Type B pancreatic cell (in vitro differentiated cells): ENCODE results near the gene ARRDC1. TPM values are rescaled to one million over a fixed set of nuclear protein-coding genes. Genes with fewer than 3 reads are reported as not detected.

Experiments
- DNase-seq: peaks from one replicate; pipeline ENCODE4 v3.0.0; 2021; ENCODE audit warnings: mixed read lengths; ENCODE audit not compliant: unreplicated experiment; ENCODE audit errors: extremely low spot score
- H3K27ac Mint-ChIP-seq: 2 replicates; pipeline ENCODE4 v1.8.0; 2021; ENCODE audit warnings: mild to moderate bottlenecking, mixed read lengths
- H3K27me3 Mint-ChIP-seq: 2 replicates; pipeline ENCODE4 v1.8.0; 2021; ENCODE audit warnings: mixed read lengths
- H3K36me3 Mint-ChIP-seq: 2 replicates; pipeline ENCODE4 v1.8.0; 2021; ENCODE audit warnings: mixed read lengths
- H3K4me1 Mint-ChIP-seq: one replicate; pipeline ENCODE4 v1.8.0; 2021; ENCODE audit warnings: mixed read lengths; ENCODE audit not compliant: unreplicated experiment
- H3K4me3 Mint-ChIP-seq: 2 replicates; pipeline ENCODE4 v1.8.0; 2021; ENCODE audit warnings: mild to moderate bottlenecking, mixed read lengths
- H3K9me3 Mint-ChIP-seq: 2 replicates; pipeline ENCODE4 v1.8.0; 2021; ENCODE audit warnings: mixed read lengths
- CTCF ChIP-seq: fragments of 200-600 bp; sonication (generic); conservative IDR thresholded peaks from 2 replicates; pipeline ENCODE4 v1.5.0; 2021; ENCODE audit warnings: antibody characterized with exemption, mild to moderate bottlenecking
- total RNA-seq: library from RNA; stranded (reverse); gene quantifications from 2 replicates; pipeline ENCODE4 v1.2.1, GENCODE V29; 2021; ENCODE audit warnings: low replicate concordance

Gene ARRDC1
- total RNA-seq, 1 donor from 2014 or later, result 46.4 TPM

GRCh38 chr9:137612741-137613142, 7.3 kb downstream of the ARRDC1 start:
- Mint-ChIP-seq H3K4me1 (peaks cover 12% of the 10 kb centered on the region), H3K27me3 (no peaks in the 10 kb centered on the region), H3K4me3 (no peak overlapping the region), H3K36me3 (no peaks in the 10 kb centered on the region), H3K27ac (peak overlapping the region; percentile 99), H3K9me3 (no peaks in the 10 kb centered on the region)
- no peak for TF ChIP-seq CTCF
- DNase-seq, result no peak

DNA sequence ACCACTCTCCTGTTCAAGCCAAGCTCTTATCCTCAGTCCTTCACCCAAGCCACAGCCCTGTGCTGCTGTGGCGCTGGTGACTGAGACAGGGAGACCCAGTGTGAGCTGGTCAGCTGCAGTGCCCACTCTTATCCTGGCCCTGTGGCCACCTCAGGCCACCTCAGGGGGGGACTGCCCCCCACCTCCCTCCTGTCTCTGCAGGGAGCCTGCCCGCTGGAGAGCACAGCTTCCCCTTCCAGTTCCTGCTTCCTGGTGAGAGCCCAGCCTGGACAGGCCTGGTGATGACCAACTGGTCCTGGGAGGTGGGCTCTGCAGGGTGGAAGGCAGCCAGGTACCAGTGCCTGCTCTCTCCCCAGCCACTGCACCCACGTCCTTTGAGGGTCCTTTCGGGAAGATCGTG, 7.8 kb downstream of the ARRDC1 start:
- Mint-ChIP-seq H3K27ac (peak overlapping the region; percentile 99), H3K27me3 (no peaks in the 10 kb centered on the region), H3K4me3 (no peak overlapping the region), H3K4me1 (peaks cover 14% of the 10 kb centered on the region), H3K9me3 (no peaks in the 10 kb centered on the region), H3K36me3 (no peaks in the 10 kb centered on the region)
- no peak for TF ChIP-seq CTCF
- no peak for DNase-seq

DNA sequence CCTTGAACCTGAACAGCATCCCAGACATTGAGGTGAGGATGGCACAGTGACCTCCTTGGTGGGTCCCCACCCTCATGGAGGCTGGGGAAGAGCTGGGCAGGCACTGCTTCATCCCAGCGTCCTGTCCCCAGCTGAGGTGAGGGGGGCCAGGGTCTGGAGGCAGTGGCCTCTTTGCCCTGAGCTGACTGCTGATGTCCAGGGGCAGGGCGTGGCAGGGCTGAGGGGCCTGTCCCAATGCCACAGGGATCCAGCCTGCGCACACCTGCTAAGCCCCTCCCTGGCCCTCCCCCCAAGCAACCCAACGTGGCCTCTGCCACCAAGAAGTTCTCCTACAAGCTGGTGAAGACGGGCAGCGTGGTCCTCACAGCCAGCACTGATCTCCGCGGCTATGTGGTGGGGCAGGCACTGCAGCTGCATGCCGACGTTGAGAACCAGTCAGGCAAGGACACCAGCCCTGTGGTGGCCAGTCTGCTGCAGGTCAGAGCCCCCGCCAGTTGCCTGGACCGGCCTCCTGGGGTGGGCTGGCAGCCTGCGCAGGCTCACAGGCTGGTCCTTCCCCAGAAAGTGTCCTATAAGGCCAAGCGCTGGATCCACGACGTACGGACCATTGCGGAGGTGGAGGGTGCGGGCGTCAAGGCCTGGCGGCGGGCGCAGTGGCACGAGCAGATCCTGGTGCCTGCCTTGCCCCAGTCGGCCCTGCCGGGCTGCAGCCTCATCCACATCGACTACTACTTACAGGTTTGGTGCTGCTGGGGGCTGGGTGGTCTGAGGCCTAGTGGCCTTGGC, 8.4 kb downstream of the ARRDC1 start:
- H3K4me1 Mint-ChIP-seq, result peaks cover 14% of the 10 kb centered on the region
- no peaks in the 10 kb centered on the region for H3K27me3 Mint-ChIP-seq
- TF ChIP-seq CTCF, result no peak
- DNase-seq, result no peak
- no peaks in the 10 kb centered on the region for H3K36me3 Mint-ChIP-seq
- H3K9me3 Mint-ChIP-seq, result no peaks in the 10 kb centered on the region
- peak overlapping the region; percentile 99 for H3K27ac Mint-ChIP-seq
- H3K4me3 Mint-ChIP-seq, result no peak overlapping the region

DNA sequence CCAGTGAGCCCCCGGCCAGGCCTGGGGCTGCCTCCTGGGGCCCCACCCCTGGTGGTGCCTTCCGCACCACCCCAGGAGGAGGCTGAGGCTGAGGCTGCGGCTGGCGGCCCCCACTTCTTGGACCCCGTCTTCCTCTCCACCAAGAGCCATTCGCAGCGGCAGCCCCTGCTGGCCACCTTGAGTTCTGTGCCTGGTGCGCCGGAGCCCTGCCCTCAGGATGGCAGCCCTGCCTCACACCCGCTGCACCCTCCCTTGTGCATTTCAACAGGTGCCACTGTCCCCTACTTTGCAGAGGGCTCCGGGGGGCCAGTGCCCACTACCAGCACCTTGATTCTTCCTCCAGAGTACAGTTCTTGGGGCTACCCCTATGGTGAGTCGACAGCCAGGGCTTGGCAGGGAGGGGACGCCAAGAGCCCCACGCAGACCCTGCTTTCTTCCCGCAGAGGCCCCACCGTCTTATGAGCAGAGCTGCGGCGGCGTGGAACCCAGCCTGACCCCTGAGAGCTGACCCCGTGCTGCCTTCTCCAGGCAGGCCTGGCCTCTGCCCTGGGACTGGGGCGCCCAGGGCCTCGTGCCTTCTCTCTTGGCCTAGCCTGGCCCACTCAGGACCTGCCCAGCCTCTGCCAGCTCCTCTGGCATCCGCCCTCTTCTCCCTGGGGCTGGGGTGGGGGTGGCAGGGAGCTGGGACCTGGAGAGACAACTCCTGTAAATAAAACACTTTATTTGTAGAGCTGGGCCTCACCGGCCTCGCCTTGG, 9.3 kb downstream of the ARRDC1 start:
- no peak for DNase-seq
- peak; percentile 29 for TF ChIP-seq CTCF
- H3K36me3 Mint-ChIP-seq, result peaks cover 4% of the 10 kb centered on the region
- H3K4me3 Mint-ChIP-seq, result no peak overlapping the region
- H3K4me1 Mint-ChIP-seq, result peaks cover 18% of the 10 kb centered on the region
- no peaks in the 10 kb centered on the region for H3K27me3 Mint-ChIP-seq
- no peaks in the 10 kb centered on the region for H3K9me3 Mint-ChIP-seq
- H3K27ac Mint-ChIP-seq, result no peak overlapping the region

GRCh38 chr9:137615387-137615871, 9.9 kb downstream of the ARRDC1 start:
- no peak for TF ChIP-seq CTCF
- no peaks in the 10 kb centered on the region for H3K27me3 Mint-ChIP-seq
- no peaks in the 10 kb centered on the region for H3K9me3 Mint-ChIP-seq
- peaks cover 5% of the 10 kb centered on the region for H3K36me3 Mint-ChIP-seq
- no peak overlapping the region for H3K27ac Mint-ChIP-seq
- H3K4me1 Mint-ChIP-seq, result peaks cover 22% of the 10 kb centered on the region
- no peak for DNase-seq
- no peak overlapping the region for H3K4me3 Mint-ChIP-seq
